Stimulated activated CD8-positive, alpha-beta memory T cell treated with anti-CD3 and anti-CD28 coated beads, Interleukin-7, amount 100 ng/mL, for 48 hours (primary cell): ENCODE results near the gene ANAPC5.

Experiments
- DNase-seq, 2 donors: peaks; one replicate each; pipeline ENCODE4 v3.0.0-alpha.2; 2020; ENCODE audit warnings: low read depth in 1 of 2; ENCODE audit errors: extremely low read depth in 1 of 2

Gene ANAPC5

DNA sequence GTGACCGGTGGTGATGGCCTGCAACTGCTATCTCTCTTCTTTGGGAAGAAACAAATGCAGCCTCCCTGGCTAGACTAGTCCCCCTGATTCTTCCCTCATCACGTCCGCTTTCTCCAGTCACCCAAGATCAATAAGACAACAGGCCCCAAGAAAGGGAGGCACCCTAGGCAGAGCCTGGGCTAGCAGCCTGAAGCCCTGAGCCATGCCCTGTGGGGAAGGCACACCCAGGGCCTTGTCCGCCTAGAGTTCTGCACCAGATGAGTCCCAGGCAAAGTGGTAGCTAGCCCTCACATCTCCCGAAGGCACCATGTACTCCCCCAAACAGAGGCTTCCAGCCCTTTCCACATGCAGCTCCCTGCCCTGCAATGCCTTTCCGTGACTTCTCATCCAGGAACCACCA is 90.8 kb downstream of the ANAPC5 start:
- no peak for DNase-seq

DNA sequence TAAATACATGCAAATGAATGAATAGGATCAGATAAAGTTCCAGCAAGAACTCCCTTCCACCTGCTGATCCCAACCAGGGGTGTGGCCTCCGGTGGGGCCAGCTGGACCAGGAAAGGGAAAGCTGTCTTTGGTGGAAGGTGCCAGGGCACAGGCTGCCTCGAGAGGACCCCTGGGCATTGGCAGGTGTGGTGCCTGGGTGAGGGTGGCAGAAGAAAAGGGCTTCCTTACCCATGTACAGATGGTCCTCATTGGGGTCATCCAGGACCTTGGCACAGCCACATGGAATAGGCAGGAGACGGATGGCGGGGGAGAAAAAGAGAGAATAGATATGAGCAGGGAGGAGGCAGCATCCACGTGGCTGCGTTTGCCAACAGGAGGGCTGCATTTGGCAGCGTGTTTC is 92.1 kb downstream of the ANAPC5 start:
- DNase-seq = no peak

DNA sequence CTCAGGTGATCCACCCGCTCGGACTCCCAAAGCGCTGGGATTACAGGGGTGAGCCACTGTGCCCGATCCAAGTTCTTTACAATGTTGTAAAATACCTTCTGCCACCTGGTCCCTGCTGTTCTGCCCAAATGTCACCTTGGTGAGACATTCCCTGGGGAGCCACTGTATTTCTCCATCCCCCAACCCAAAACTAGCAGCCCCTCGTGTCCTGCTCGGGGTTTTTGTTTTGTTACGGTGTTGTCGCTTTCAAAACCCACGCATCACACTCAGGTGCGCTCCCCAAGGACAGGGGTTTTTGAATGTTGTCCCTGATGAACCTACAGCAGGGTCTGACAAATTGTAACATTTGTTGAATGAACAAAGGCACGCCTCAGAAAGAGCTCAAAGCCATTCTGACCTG is 93.1 kb downstream of the ANAPC5 start:
- DNase-seq = no peak
